ENCODE results near the gene NDOR1. TPM values are rescaled to one million over a fixed set of nuclear protein-coding genes. Genes with fewer than 3 reads are reported as not detected.
A peak's percentile ranks its signal among the peaks of the same experiment; 100 is the strongest.

Gene NDOR1
- total and polyA plus RNA-seq, 2 of the 8 experiments (the other 6 are each of a cell fraction or from before 2014, with no cell fraction given): 25.7 to 32.3 TPM

DNA sequence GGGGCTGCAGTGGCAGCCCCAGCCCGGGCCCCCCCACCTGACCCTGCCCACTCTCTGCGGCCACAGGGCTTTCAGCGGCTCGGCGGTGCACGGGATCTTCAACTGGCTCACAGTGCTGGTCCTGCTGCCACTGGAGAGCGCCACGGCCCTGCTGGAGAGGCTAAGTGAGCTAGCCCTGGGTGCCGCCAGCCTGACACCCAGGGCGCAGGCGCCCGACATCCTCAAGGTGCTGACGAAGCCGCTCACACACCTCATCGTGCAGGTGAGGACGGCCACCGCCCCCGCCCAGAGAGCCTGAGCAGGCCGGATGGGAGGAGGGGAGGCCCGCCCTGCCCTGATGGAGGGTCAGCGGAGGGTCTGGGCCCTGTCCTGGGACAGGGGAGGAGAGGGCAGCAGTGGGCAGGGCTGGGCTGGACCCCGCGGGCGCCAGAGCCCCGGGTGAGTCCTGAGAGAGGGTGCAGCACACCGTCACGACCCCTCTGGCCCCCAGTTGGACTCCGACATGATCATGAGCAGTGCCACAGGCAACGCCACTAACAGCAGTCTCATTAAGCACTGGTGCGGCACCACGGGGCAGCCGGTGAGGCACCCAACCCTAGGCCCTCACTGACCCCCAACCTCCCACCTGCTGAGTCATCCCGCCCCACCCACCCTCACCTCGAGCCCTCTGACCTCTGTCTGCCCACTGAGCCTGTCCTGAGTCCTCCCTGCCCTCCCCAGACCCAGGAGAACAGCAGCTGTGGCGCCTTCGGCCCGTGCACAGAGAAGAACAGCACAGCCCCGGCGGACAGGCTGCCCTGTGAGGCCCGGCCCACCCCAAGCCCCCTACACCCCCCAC lies 27.9 kb downstream of the NDOR1 start:
- Histone ChIP-seq H4K91ac (replicated peaks; ENCODE audit: insufficient read length, low read length) (no peak overlapping the region), H3K18ac (ENCODE audit: extremely low read depth, low read length) (no peak overlapping the region), H3K23ac (ENCODE audit: insufficient read length) (no peak overlapping the region), H3K56ac (replicated peaks; ENCODE audit: insufficient read length, low read depth, low read length) (no peak overlapping the region), H2BK20ac (ENCODE audit: low read length) (no peak overlapping the region), H2BK15ac (ENCODE audit: low read length) (no peak overlapping the region), H3K9ac (replicated peaks in 1 of 4; ENCODE audit: extremely low read depth in 1 of 4, low read depth in 3 of 4, low read length in 3 of 4) (no peak overlapping the region), H3K14ac (ENCODE audit: insufficient read length) (no peak overlapping the region), H3K23me2 (ENCODE audit: low read depth, low read length) (no peaks in the 10 kb centered on the region), H3K4me3 (ENCODE audit: extremely low read depth in 1 of 4, insufficient read depth in 2 of 4, low read depth in 3 of 4, low read length in 4 of 4) (no peak overlapping the region), H2BK12ac (ENCODE audit: low read depth, low read length) (no peak overlapping the region), H3K4me1 (replicated peaks in 1 of 4; ENCODE audit: control insufficient read depth in 3 of 4, insufficient read depth in 4 of 4, low read length in 3 of 4) (peaks cover 0 to 17% (median 8%) of the 10 kb centered on the region in 4 experiments; a peak in 6 of 7 replicates), H3K36me3 (ENCODE audit: control insufficient read depth in 2 of 4, insufficient read depth in 4 of 4, low read length in 3 of 4) (no peaks in the 10 kb centered on the region), H3K27ac (ENCODE audit: low read depth, low read length) (no peak overlapping the region), H4K5ac (ENCODE audit: insufficient read length, low read depth, low read length) (no peak overlapping the region), H4K20me1 (replicated peaks in 1 of 2; ENCODE audit: control insufficient read depth in 1 of 2, insufficient read depth in 2 of 2, low read length in 2 of 2) (peaks cover under 1 to 6% of the 10 kb centered on the region in 2 experiments), H4K8ac (ENCODE audit: extremely low read depth, insufficient read depth, low read length) (peak overlapping the region; percentile 51; the same call in 1 of the 2 replicates), H2AK5ac (ENCODE audit: low read depth, low read length) (no peak overlapping the region), H2BK120ac (replicated peaks; ENCODE audit: low read depth, low read length) (no peak overlapping the region), H3K27me3 (replicated peaks in 1 of 4; ENCODE audit: control insufficient read depth in 3 of 4, extremely low read depth in 1 of 4, insufficient read depth in 3 of 4, low read length in 3 of 4) (no peaks in the 10 kb centered on the region; a peak in 1 of 7 replicates), H3K4ac (replicated peaks; ENCODE audit: insufficient read length, low read depth, low read length) (no peak overlapping the region), H3K4me2 (ENCODE audit: insufficient read depth in 1 of 2, low read depth in 2 of 2, low read length in 2 of 2) (no peak overlapping the region), H2AFZ (ENCODE audit: low read length) (no peak overlapping the region), H3K79me1 (ENCODE audit: low read depth, low read length) (no peaks in the 10 kb centered on the region), H3K79me2 (ENCODE audit: control insufficient read depth in 1 of 2, insufficient read depth in 2 of 2, low read length in 2 of 2) (no peaks in the 10 kb centered on the region), H2BK5ac (ENCODE audit: low read depth, low read length) (no peak overlapping the region), H3K9me3 (ENCODE audit: insufficient read depth in 2 of 2, low read depth in 1 of 2, low read length in 1 of 2) (no peaks in the 10 kb centered on the region)
- DNase-seq (ENCODE audit: low read depth in 1 of 2, low spot score in 2 of 2) (no peak), FAIRE-seq (no peak)
- ChIA-PET POLR2A (ENCODE audit: partially characterized antibody) (interaction anchor here (0.6 to 69.9 kb wide), 3 partner anchors 2 to 534 kb away, joined by 3 to 1462 read pairs (median 1462); partner anchors contain the start of genes CYSRT1, NDOR1, NELFB and RNF208), CTCF (ENCODE audit: partially characterized antibody) (interaction anchor here (0.6 to 20.2 kb wide), 8 partner anchors 11 to 204 kb away, joined by 3 to 204 read pairs (median 4); partner anchors contain the start of genes ANAPC2, NDOR1, SSNA1 and TMEM203)
- WGBS, 2 experiments (ENCODE audit: extremely low coverage in 1 of 2, insufficient coverage in 1 of 2, insufficient read length in 1 of 2, insufficient replicate concordance in 2 of 2, low coverage in 1 of 2, low lambda C conversion rate in 2 of 2, missing lambda C conversion rate in 1 of 2): 84% methylated on average over 15 of the region's 40 CpGs; no CpG with 5 or more reads in 1 of the 2 experiments
- TF ChIP-seq HDAC6 (IDR thresholded peaks at IDR 0.05; ENCODE audit: low read depth, low read length) (no peak), HDAC2 (IDR thresholded peaks at IDR 0.05; ENCODE audit: borderline replicate concordance in 1 of 2, low read depth in 2 of 2, low read length in 2 of 2) (no peak), SIX5 (IDR thresholded peaks at IDR 0.05; ENCODE audit: low read depth, low read length) (no peak), EP300 (IDR thresholded peaks at IDR 0.05; ENCODE audit: borderline replicate concordance in 1 of 2, low read depth in 2 of 2, low read length in 2 of 2) (no peak), TAF1 (IDR thresholded peaks at IDR 0.05; ENCODE audit: low read depth, low read length) (no peak), GABPA (IDR thresholded peaks at IDR 0.05; ENCODE audit: borderline replicate concordance, insufficient read depth, low read length) (no peak), ZNF274 (IDR thresholded peaks at IDR 0.05; ENCODE audit: borderline replicate concordance, extremely low read depth, low read length) (no peak)
- TF ChIP-seq, protein P1, sequence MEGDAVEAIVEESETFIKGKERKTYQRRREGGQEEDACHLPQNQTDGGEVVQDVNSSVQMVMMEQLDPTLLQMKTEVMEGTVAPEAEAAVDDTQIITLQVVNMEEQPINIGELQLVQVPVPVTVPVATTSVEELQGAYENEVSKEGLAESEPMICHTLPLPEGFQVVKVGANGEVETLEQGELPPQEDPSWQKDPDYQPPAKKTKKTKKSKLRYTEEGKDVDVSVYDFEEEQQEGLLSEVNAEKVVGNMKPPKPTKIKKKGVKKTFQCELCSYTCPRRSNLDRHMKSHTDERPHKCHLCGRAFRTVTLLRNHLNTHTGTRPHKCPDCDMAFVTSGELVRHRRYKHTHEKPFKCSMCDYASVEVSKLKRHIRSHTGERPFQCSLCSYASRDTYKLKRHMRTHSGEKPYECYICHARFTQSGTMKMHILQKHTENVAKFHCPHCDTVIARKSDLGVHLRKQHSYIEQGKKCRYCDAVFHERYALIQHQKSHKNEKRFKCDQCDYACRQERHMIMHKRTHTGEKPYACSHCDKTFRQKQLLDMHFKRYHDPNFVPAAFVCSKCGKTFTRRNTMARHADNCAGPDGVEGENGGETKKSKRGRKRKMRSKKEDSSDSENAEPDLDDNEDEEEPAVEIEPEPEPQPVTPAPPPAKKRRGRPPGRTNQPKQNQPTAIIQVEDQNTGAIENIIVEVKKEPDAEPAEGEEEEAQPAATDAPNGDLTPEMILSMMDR (IDR thresholded peaks at IDR 0.05; ENCODE audit: control extremely low read depth in 1 of 3, insufficient read depth in 1 of 3, low read depth in 1 of 3, low read length in 3 of 3): no peak

Measured in H1 (cell line).